Parietal lobe (tissue), 1 donor: ENCODE results near the gene FAM234B. TPM values are rescaled to one million over a fixed set of nuclear protein-coding genes. Genes with fewer than 3 reads are reported as not detected.

Source experiments
- total RNA-seq: library from RNA; depleted of rRNA; stranded (reverse); fragments of >200 nt; gene quantifications from one replicate; pipeline ENCODE4 v1.2.3, GENCODE V29; 2014

Gene FAM234B
- total RNA-seq, result 53.8 TPM

DNA sequence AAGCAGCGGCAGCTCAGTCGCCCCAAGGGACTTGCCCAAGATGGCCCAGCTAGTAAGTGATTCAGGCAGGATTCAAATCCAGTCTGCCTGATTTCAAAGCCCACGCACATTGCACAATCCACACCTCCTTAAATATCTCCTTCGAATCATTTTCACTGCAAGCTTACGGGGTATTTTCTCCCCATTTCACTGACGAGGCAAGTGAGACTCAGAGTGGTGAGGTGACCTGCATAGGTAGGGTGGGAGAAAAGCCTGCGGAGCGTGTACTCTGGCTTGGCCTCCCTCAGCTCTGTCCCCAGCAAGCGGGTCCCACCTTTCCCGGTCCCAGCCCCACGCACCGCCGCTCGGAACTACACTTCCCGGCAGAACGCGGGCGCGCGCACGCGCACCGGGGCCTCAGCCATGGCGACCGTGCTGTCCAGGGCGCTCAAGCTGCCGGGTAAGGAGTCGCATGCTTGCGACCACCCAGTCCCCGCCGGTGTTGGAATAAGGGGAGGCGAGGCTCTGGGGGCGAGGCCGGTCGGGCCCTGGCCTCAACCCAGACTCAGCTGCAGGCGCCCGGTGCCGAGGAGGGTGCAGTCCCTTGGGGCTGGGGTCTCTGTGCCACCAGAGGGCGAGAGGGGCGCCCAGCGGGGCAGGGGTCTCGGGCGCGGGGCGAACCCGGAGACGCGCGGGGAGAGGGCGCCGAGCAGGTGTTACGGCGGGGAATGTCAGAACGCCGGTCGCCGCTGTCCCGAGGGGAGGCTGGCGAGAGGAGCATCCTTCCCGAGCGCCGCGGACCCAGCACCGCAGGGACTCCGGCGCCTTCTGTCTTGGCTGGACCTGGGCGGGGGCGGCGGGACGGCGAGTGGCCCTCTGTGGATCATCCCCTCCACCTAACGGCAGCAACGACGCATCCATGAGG lies at the start of gene FAM234B:
Gene FAM234B (plus strand): TSS at position 380 of the 904 bp plus-strand sequence. CDS start 23 bp downstream, at position 403.

GRCh38 chr12:12999959-13000615 lies 44.1 kb upstream of the FAM234B start, which contains the start of gene HEBP1:
HEBP1 (minus strand) TSS chr12:13000265; CDS start chr12:13000114, 151 bp downstream.

GRCh38 chr12:13103391-13104033 lies 59.3 kb downstream of the FAM234B start, which contains the start of gene GSG1:
GSG1 (minus strand) TSS chr12:13103667; CDS start chr12:13103512, 155 bp downstream.

Other genes starting within 250 kb of the FAM234B start
- gene DDX47, start 231.0 kb upstream of the FAM234B start, total RNA-seq, result 59.2 TPM
- gene GPRC5A, start 152.8 kb upstream of the FAM234B start, total RNA-seq, result 0.31 TPM
- gene GPRC5D, start 92.2 kb upstream of the FAM234B start, total RNA-seq, result not detected
- gene HEBP1, start 44.1 kb upstream of the FAM234B start, total RNA-seq, result 3.4 TPM
- gene GSG1, start 59.3 kb downstream of the FAM234B start, total RNA-seq, result not detected
- 7.8 TPM for gene EMP1, start 152.3 kb downstream of the FAM234B start, total RNA-seq